Measurements from ENCODE around the gene GNPAT.

DNA sequence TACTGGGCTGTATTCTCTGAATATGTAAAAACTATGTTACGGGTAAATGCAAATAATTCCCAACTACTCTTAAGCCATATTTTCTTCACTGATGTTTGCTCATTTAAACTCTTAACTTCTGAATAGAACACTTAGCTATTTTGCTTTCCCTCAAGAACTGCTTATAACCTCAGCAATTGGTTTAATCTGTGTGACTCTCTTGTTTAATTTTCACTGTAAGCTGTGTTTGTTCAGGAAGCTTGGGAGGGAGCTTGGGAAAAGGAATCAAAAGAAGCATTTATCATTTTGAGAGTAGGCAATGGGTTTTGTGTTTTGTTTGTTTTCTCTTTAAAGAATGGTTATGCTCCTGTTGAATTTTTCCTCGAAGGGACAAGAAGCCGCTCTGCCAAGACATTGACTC is 24.4 kb downstream of the GNPAT start:
- TF ChIP-seq CTCF (IDR thresholded peaks at IDR 0.05; ENCODE audit: low read depth, low read length) (no peak), EZH2phosphoT487 (IDR thresholded peaks at IDR 0.05; ENCODE audit: low read depth) (no peak)

Measured in OCI-LY3 (cell line).